A549 (cell line): Measurements from ENCODE around the gene SLC17A7. TPM values are rescaled to one million over a fixed set of nuclear protein-coding genes. Genes with fewer than 3 reads are reported as not detected.

ENCODE experiments used
- ATAC-seq, 2 experiments: fragments of 200-7000 bp in 1 of 2; fragments of >200 bp in 1 of 2; cut with Nextera tagmentation in 1 of 2; cut with Tn5 transposase in 1 of 2; 3 replicates each; pipeline versions ENCODE4 v1.8.0 to v1.9.1; 2018 to 2020; ENCODE audit warnings: mild to moderate bottlenecking in 1 of 2, moderate library complexity in 1 of 2
- CTCF ChIA-PET: fragments of 300-600 bp; sonication (Branson Sonifier 250); formaldehyde crosslinking; extraction: SDS; loops from one replicate; lab custom pipeline; 2021; ENCODE audit warnings: antibody characterized with exemption, inconsistent platforms; lab: Yijun Ruan, JAX
- POLR2A ChIA-PET: fragments of 350-600 bp; formaldehyde crosslinking; extraction: SDS; loops from one replicate; lab custom pipeline; 2021; ENCODE audit warnings: antibody characterized with exemption, inconsistent platforms; lab: Yijun Ruan, JAX
- DNase-seq, 2 experiments: peaks; one replicate each; pipeline versions ENCODE4 v3.0.0 to v3.0.0-alpha.2; 2011 to 2016; ENCODE audit warnings: low read depth in 1 of 2, low spot score in 1 of 2
- FAIRE-seq: peaks from 2 replicates; lab custom pipeline; 2011; peaks lifted over from hg19 to GRCh38; lab: Jason Lieb, UNC
- H3K27ac ChIP-seq, 2 experiments: fragments of >200 bp; sonication (Bioruptor Twin); formaldehyde crosslinking; 3 replicates each; pipeline ENCODE4 v1.5.1; 2016 to 2017
- H3K4me1 ChIP-seq: fragments of >200 bp; sonication (Bioruptor Twin); formaldehyde crosslinking; 3 replicates; pipeline ENCODE4 v1.6.1; 2016
- H3K4me2 ChIP-seq: fragments of >200 bp; sonication (Bioruptor Twin); formaldehyde crosslinking; 3 replicates; pipeline ENCODE4 v1.6.1; 2016
- H3K4me3 ChIP-seq: fragments of >200 bp; sonication (Bioruptor Twin); formaldehyde crosslinking; 3 replicates; pipeline ENCODE4 v1.5.1; 2016
- H3K9me3 ChIP-seq: fragments of >200 bp; sonication (Bioruptor Twin); formaldehyde crosslinking; 3 replicates; pipeline ENCODE4 v1.6.1; 2016
- ATOH8 ChIP-seq: fragments of 250-450 bp; sonication (Bioruptor Pico); IDR thresholded peaks from 2 replicates; pipeline ENCODE4 v1.5.0; 2020; ENCODE audit warnings: low read depth, mild to moderate bottlenecking, moderate library complexity
- BCL3 ChIP-seq: fragments of >200 bp; sonication (Bioruptor Twin); formaldehyde crosslinking; IDR thresholded peaks from 3 replicates; pipeline ENCODE4 v1.6.1; 2016
- CBX8 ChIP-seq: fragments of 200-600 bp; sonication (generic); IDR thresholded peaks from 2 replicates; pipeline ENCODE4 v1.6.1; 2016
- CHD2 ChIP-seq: fragments of 150-350 bp; IDR thresholded peaks from 2 replicates; pipeline ENCODE4 v1.6.1; 2014; ENCODE audit warnings: low read length; ENCODE audit not compliant: partially characterized antibody
- E2F6 ChIP-seq: IDR thresholded peaks from 2 replicates; pipeline ENCODE4 v1.6.1; 2012; ENCODE audit warnings: low read depth, borderline replicate concordance
- EHF ChIP-seq: fragments of 250-450 bp; sonication (Bioruptor Pico); IDR thresholded peaks from 2 replicates; pipeline ENCODE4 v1.5.0; 2020; ENCODE audit warnings: mild to moderate bottlenecking
- FOSB ChIP-seq: fragments of 250-450 bp; sonication (Bioruptor Pico); IDR thresholded peaks from 2 replicates; pipeline ENCODE4 v1.5.0; 2020; ENCODE audit warnings: mild to moderate bottlenecking, moderate library complexity
- FOXS1 ChIP-seq: fragments of 250-450 bp; sonication (Bioruptor Pico); IDR thresholded peaks from 2 replicates; pipeline ENCODE4 v1.5.0; 2020; ENCODE audit warnings: mild to moderate bottlenecking, moderate library complexity
- GATA3 ChIP-seq: IDR thresholded peaks from 2 replicates; pipeline ENCODE4 v1.6.1; 2012; ENCODE audit warnings: borderline replicate concordance
- HMGXB4 ChIP-seq: fragments of 250-450 bp; sonication (Bioruptor Pico); IDR thresholded peaks from 2 replicates; pipeline ENCODE4 v1.5.0; 2021; ENCODE audit warnings: mild to moderate bottlenecking, moderate library complexity, borderline replicate concordance
- HOXB5 ChIP-seq: fragments of 250-450 bp; sonication (Bioruptor Pico); IDR thresholded peaks from 2 replicates; pipeline ENCODE4 v1.5.0; 2020; ENCODE audit warnings: mild to moderate bottlenecking, moderate library complexity
- JUN ChIP-seq, 2 experiments: fragments of >200 bp; sonication (Bioruptor Twin); formaldehyde crosslinking; IDR thresholded peaks; 2 replicates in 1 of 2; 3 replicates in 1 of 2; pipeline ENCODE4 v1.6.1; 2016 to 2017
- KDM5A ChIP-seq: fragments of 200-600 bp; sonication (generic); IDR thresholded peaks from 2 replicates; pipeline ENCODE4 v1.6.1; 2016; ENCODE audit warnings: antibody characterized with exemption, mild to moderate bottlenecking
- MAFK ChIP-seq: fragments of 450-650 bp; IDR thresholded peaks from 2 replicates; pipeline ENCODE4 v1.6.1; 2014; ENCODE audit not compliant: partially characterized antibody
- MAX ChIP-seq: IDR thresholded peaks from 2 replicates; pipeline ENCODE4 v1.6.1; 2012
- MAZ ChIP-seq: fragments of 150-350 bp; IDR thresholded peaks from 2 replicates; pipeline ENCODE4 v1.6.1; 2014; ENCODE audit warnings: antibody characterized with exemption, low read depth, low read length, borderline replicate concordance
- PBX3 ChIP-seq: IDR thresholded peaks from 2 replicates; pipeline ENCODE4 v1.6.1; 2012
- PHF8 ChIP-seq: fragments of 200-600 bp; sonication (generic); IDR thresholded peaks from 2 replicates; pipeline ENCODE4 v1.6.1; 2016; ENCODE audit warnings: low read depth, mild to moderate bottlenecking, antibody characterized with exemption, moderate library complexity, borderline replicate concordance
- POLR2A ChIP-seq: IDR thresholded peaks from 2 replicates; pipeline ENCODE4 v1.6.1; 2012; ENCODE audit warnings: mild to moderate bottlenecking, low read length
- RCOR1 ChIP-seq: fragments of 150-350 bp; IDR thresholded peaks from 2 replicates; pipeline ENCODE4 v1.6.1; 2014; ENCODE audit warnings: antibody characterized with exemption, low read length, low read depth
- REST ChIP-seq: fragments of 200-600 bp; sonication (generic); IDR thresholded peaks from 2 replicates; pipeline ENCODE4 v1.6.1; 2016; ENCODE audit warnings: antibody characterized with exemption, mild to moderate bottlenecking, moderate library complexity
- RFX5 ChIP-seq: fragments of 450-650 bp; IDR thresholded peaks from 2 replicates; pipeline ENCODE4 v1.7.1; 2014; ENCODE audit warnings: antibody characterized with exemption, mild to moderate bottlenecking, moderate library complexity
- TP53 ChIP-seq: fragments of 250-450 bp; sonication (Bioruptor Pico); IDR thresholded peaks from 2 replicates; pipeline ENCODE4 v1.5.0; 2021; ENCODE audit warnings: mild to moderate bottlenecking, moderate library complexity
- USF2 ChIP-seq: fragments of 450-650 bp; IDR thresholded peaks from 2 replicates; pipeline ENCODE4 v1.6.1; 2014; ENCODE audit warnings: antibody characterized with exemption
- ZC3H11A ChIP-seq: fragments of 450-650 bp; IDR thresholded peaks from 2 replicates; pipeline ENCODE4 v1.6.1; 2014; ENCODE audit warnings: antibody characterized with exemption, mild to moderate bottlenecking
- whole genome bisulfite sequencing: methylation state at CpG from one replicate; pipeline ENCODE4 v1.1.6; 2017; ENCODE audit errors: missing lambda C conversion rate; 5-methylcytosine and 5-hydroxymethylcytosine counted together
- polyA plus RNA-seq, 4 experiments: library from polyadenylated mRNA; depleted of rRNA in 3 of 4; stranded (reverse); fragments of >200 nt; fragmentation: RNase III in 1 of 4; extraction: RNeasy Plus Mini Kit Qiagen cat#74134 plus additional on column Dnase treatment in 1 of 4; gene quantifications; 2 replicates in 3 of 4; 3 replicates in 1 of 4; pipeline ENCODE4 v1.2.3, GENCODE V29; 2011 to 2017

Gene SLC17A7
- polyA plus RNA-seq, 2 of the 4 experiments (the other 2 are of a cell fraction): 0.39 to 0.48 TPM

- WGBS: under 1% methylated on average over 31 of the region's 42 CpGs
- Histone ChIP-seq H3K4me2 (peak within 1 kb of the TSS; percentile 89), H3K9me3 (no peaks in the 10 kb centered on the region), H3K4me3 (peak within 1 kb of the TSS; percentile 90), H3K4me1 (peaks cover 25% of the 10 kb centered on the region), H3K27ac (peak within 1 kb of the TSS; percentile 93 to 99)
- POLR2A ChIA-PET: interaction anchor here (0.6 to 1.5 kb wide), 10 partner anchors 9 to 432 kb away, joined by 3 to 10 read pairs (median 4); partner anchors contain the start of genes RPS11, RRAS and TEAD2
- TF ChIP-seq PHF8: peak; percentile 60; the same call in 1 of the 2 replicates
- TF ChIP-seq MAFK: peak; percentile 44
- TF ChIP-seq POLR2A: peak; percentile 85
- no peak for TF ChIP-seq RFX5
- peak; percentile 93 for TF ChIP-seq CHD2
- peak; percentile 7; the same call in 1 of the 2 replicates for TF ChIP-seq MAZ
- no peak for TF ChIP-seq EHF (CRISPR knock-in tag)
- TF ChIP-seq FOXS1: 0 out of 2 replicates have a peak, but pooled peaks have one; percentile 10
- peak; percentile 94 for TF ChIP-seq MAX
- peak; percentile 43; the same call in 1 of the 2 replicates for TF ChIP-seq KDM5A
- TF ChIP-seq GATA3: peak; percentile 37
- TF ChIP-seq USF2: no peak
- peak; percentile 78; the same call in 1 of the 2 replicates for TF ChIP-seq TP53
- peak; percentile 60; the same call in 1 of the 2 replicates for TF ChIP-seq E2F6
- TF ChIP-seq CBX8: no peak
- TF ChIP-seq REST: peak; percentile 86
- TF ChIP-seq HMGXB4: no peak
- TF ChIP-seq BCL3: peak; percentile 86
- TF ChIP-seq PBX3: 0 out of 2 replicates have a peak, but pooled peaks have one; percentile 74
- no peak for TF ChIP-seq ZC3H11A
- no peak for TF ChIP-seq ATOH8
- TF ChIP-seq RCOR1: peak; percentile 96
- peak in 1 of 2 experiments; percentile 85; a peak in 4 of 5 replicates for TF ChIP-seq JUN (IDR thresholded peaks at IDR 0.05)
- TF ChIP-seq HOXB5 (CRISPR knock-in tag): peak; percentile 100
- TF ChIP-seq FOSB (CRISPR knock-in tag): peak; percentile 49; the same call in 1 of the 2 replicates
- DNase-seq (peak; percentile 99 to 100), FAIRE-seq (peak; percentile 88), ATAC-seq (peak; percentile 76 to 79)
- CTCF ChIA-PET: interaction anchor here (1.0 to 19.0 kb wide), 10 partner anchors 8 to 243 kb away, joined by 3 to 244 read pairs (median 4); partner anchors contain the start of genes FLT3LG, GFY and KASH5
Observed at GRCh38 chr19:49451430-49452181, 10.3 kb upstream of the SLC17A7 start, which contains the start of gene PIH1D1. PIH1D1 (minus strand) TSS chr19:49451814; CDS start chr19:49451574, 240 bp downstream.
